HEK293 (cell line): ENCODE data around the gene DNM1L.

Experiments used
- GLI2 ChIP-seq: fragments of 450-650 bp; formaldehyde crosslinking; IDR thresholded peaks from 2 replicates; pipeline ENCODE4; 2017; ENCODE audit warnings: missing biosample characterization, missing genetic modification characterization, low read depth, borderline replicate concordance
- GLI4 ChIP-seq: fragments of 450-650 bp; formaldehyde crosslinking; IDR thresholded peaks from 2 replicates; pipeline ENCODE4 v1.5.1; 2016; ENCODE audit warnings: missing biosample characterization, missing genetic modification characterization
- KLF1 ChIP-seq: fragments of 450-650 bp; formaldehyde crosslinking; IDR thresholded peaks from 2 replicates; pipeline ENCODE4 v1.5.1; 2016; ENCODE audit warnings: missing biosample characterization, missing genetic modification characterization
- KLF7 ChIP-seq: fragments of 450-650 bp; formaldehyde crosslinking; IDR thresholded peaks from 2 replicates; pipeline ENCODE4 v1.5.1; 2016; ENCODE audit warnings: missing biosample characterization, missing genetic modification characterization, borderline replicate concordance
- OVOL3 ChIP-seq: fragments of 450-650 bp; formaldehyde crosslinking; IDR thresholded peaks from 2 replicates; pipeline ENCODE4 v1.5.1; 2016; ENCODE audit warnings: missing biosample characterization, missing genetic modification characterization
- REPIN1 ChIP-seq: fragments of 450-650 bp; formaldehyde crosslinking; IDR thresholded peaks from 2 replicates; pipeline ENCODE4 v1.5.1; 2017; ENCODE audit warnings: missing biosample characterization, missing genetic modification characterization, low read depth
- REST ChIP-seq: fragments of 450-650 bp; formaldehyde crosslinking; IDR thresholded peaks from 2 replicates; pipeline ENCODE4 v1.5.1; 2016; ENCODE audit warnings: missing biosample characterization, missing genetic modification characterization
- ZBTB20 ChIP-seq: fragments of 450-650 bp; formaldehyde crosslinking; IDR thresholded peaks from 2 replicates; pipeline ENCODE4 v1.5.1; 2016; ENCODE audit warnings: missing biosample characterization, missing genetic modification characterization
- ZBTB26 ChIP-seq: fragments of 450-650 bp; formaldehyde crosslinking; optimal IDR thresholded peaks from 2 replicates; pipeline ENCODE3; 2016; ENCODE audit warnings: missing biosample characterization, mild to moderate bottlenecking, missing genetic modification characterization
- ZNF112 ChIP-seq: fragments of 450-650 bp; formaldehyde crosslinking; IDR thresholded peaks from 2 replicates; pipeline ENCODE4 v1.5.0; 2017; ENCODE audit warnings: missing biosample characterization, missing genetic modification characterization
- ZNF19 ChIP-seq: fragments of 450-650 bp; formaldehyde crosslinking; IDR thresholded peaks from 2 replicates; pipeline ENCODE4; 2016; ENCODE audit warnings: missing biosample characterization, missing genetic modification characterization, low read depth
- ZNF202 ChIP-seq: fragments of 450-650 bp; formaldehyde crosslinking; IDR thresholded peaks from 2 replicates; pipeline ENCODE4 v1.5.1; 2016; ENCODE audit warnings: missing biosample characterization, missing genetic modification characterization, borderline replicate concordance
- ZNF223 ChIP-seq: fragments of 450-650 bp; formaldehyde crosslinking; IDR thresholded peaks from 2 replicates; pipeline ENCODE4 v1.5.1; 2016; ENCODE audit warnings: missing biosample characterization, missing genetic modification characterization
- ZNF266 ChIP-seq: fragments of 450-650 bp; formaldehyde crosslinking; IDR thresholded peaks from 2 replicates; pipeline ENCODE4 v1.5.1; 2016; ENCODE audit warnings: missing biosample characterization, missing genetic modification characterization, low read depth
- ZNF274 ChIP-seq, 2 experiments: fragments of 200-500 bp in 1 of 2; fragments of 450-650 bp in 1 of 2; sonication (Bioruptor generic) in 1 of 2; formaldehyde crosslinking in 1 of 2; IDR thresholded peaks; 2 replicates each; pipeline versions ENCODE4 v1.5.1 to v1.6.1; 2014 to 2016; ENCODE audit warnings: borderline replicate concordance in 1 of 2, inconsistent platforms in 1 of 2, low read length in 1 of 2, missing biosample characterization in 1 of 2, missing genetic modification characterization in 1 of 2
- ZNF324 ChIP-seq: fragments of 450-650 bp; formaldehyde crosslinking; IDR thresholded peaks from 2 replicates; pipeline ENCODE4 v1.5.1; 2016; ENCODE audit warnings: missing biosample characterization, missing genetic modification characterization
- ZNF366 ChIP-seq: fragments of 450-650 bp; formaldehyde crosslinking; conservative IDR thresholded peaks from 2 replicates; pipeline ENCODE4 v1.5.1; 2016; ENCODE audit warnings: missing biosample characterization, missing genetic modification characterization
- ZNF37A ChIP-seq: fragments of 450-650 bp; IDR thresholded peaks from 2 replicates; pipeline ENCODE4 v1.5.1; 2018; ENCODE audit warnings: missing biosample characterization, missing genetic modification characterization
- ZNF404 ChIP-seq: fragments of 450-650 bp; formaldehyde crosslinking; IDR thresholded peaks from 2 replicates; pipeline ENCODE4 v1.5.1; 2017; ENCODE audit warnings: missing biosample characterization, missing genetic modification characterization
- ZNF449 ChIP-seq: fragments of 450-650 bp; formaldehyde crosslinking; IDR thresholded peaks from 2 replicates; pipeline ENCODE4 v1.5.1; 2017; ENCODE audit warnings: missing biosample characterization, mild to moderate bottlenecking, missing genetic modification characterization, moderate library complexity
- ZNF555 ChIP-seq: fragments of 450-650 bp; formaldehyde crosslinking; conservative IDR thresholded peaks from 2 replicates; pipeline ENCODE4 v1.5.1; 2017; ENCODE audit warnings: missing biosample characterization, mild to moderate bottlenecking, missing genetic modification characterization, inconsistent platforms
- ZNF654 ChIP-seq: fragments of 450-650 bp; formaldehyde crosslinking; IDR thresholded peaks from 2 replicates; pipeline ENCODE4 v1.5.1; 2016; ENCODE audit warnings: low read depth, missing biosample characterization, missing genetic modification characterization
- ZNF670 ChIP-seq: fragments of 450-650 bp; formaldehyde crosslinking; IDR thresholded peaks from 2 replicates; pipeline ENCODE4 v1.5.1; 2016; ENCODE audit warnings: missing biosample characterization, missing genetic modification characterization, low read depth
- ZNF677 ChIP-seq: fragments of 450-650 bp; IDR thresholded peaks from 2 replicates; pipeline ENCODE4 v1.5.0; 2018; ENCODE audit warnings: missing biosample characterization, mild to moderate bottlenecking, missing genetic modification characterization, moderate library complexity
- ZNF701 ChIP-seq: fragments of 450-650 bp; formaldehyde crosslinking; IDR thresholded peaks from 2 replicates; pipeline ENCODE4 v1.5.1; 2016; ENCODE audit warnings: missing biosample characterization, missing genetic modification characterization
- ZNF791 ChIP-seq: fragments of 450-650 bp; formaldehyde crosslinking; IDR thresholded peaks from 2 replicates; pipeline ENCODE4 v1.5.1; 2016; ENCODE audit warnings: missing biosample characterization, missing genetic modification characterization
- TF ChIP-seq, protein P1 (sequence below): fragments of 450-650 bp; IDR thresholded peaks from 2 replicates; pipeline ENCODE4 v1.5.1; 2018; ENCODE audit warnings: missing biosample characterization, mild to moderate bottlenecking, missing genetic modification characterization
- TF ChIP-seq, protein P2 (sequence below): fragments of 450-650 bp; formaldehyde crosslinking; IDR thresholded peaks from 2 replicates; pipeline ENCODE4 v1.5.1; 2016; ENCODE audit warnings: missing biosample characterization, missing genetic modification characterization

The DNM1L gene

GRCh38 chr12:32679091-32679919 is at the start of gene DNM1L (continued):
- TF ChIP-seq, protein P1, sequence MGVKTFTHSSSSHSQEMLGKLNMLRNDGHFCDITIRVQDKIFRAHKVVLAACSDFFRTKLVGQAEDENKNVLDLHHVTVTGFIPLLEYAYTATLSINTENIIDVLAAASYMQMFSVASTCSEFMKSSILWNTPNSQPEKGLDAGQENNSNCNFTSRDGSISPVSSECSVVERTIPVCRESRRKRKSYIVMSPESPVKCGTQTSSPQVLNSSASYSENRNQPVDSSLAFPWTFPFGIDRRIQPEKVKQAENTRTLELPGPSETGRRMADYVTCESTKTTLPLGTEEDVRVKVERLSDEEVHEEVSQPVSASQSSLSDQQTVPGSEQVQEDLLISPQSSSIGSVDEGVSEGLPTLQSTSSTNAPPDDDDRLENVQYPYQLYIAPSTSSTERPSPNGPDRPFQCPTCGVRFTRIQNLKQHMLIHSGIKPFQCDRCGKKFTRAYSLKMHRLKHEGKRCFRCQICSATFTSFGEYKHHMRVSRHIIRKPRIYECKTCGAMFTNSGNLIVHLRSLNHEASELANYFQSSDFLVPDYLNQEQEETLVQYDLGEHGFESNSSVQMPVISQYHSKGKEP (tag by site-specific recombination) = 0 out of 2 replicates have a peak, but pooled peaks have one; percentile 24
- TF ChIP-seq ZNF791 (tag by site-specific recombination) = no peak
- TF ChIP-seq, protein P2, sequence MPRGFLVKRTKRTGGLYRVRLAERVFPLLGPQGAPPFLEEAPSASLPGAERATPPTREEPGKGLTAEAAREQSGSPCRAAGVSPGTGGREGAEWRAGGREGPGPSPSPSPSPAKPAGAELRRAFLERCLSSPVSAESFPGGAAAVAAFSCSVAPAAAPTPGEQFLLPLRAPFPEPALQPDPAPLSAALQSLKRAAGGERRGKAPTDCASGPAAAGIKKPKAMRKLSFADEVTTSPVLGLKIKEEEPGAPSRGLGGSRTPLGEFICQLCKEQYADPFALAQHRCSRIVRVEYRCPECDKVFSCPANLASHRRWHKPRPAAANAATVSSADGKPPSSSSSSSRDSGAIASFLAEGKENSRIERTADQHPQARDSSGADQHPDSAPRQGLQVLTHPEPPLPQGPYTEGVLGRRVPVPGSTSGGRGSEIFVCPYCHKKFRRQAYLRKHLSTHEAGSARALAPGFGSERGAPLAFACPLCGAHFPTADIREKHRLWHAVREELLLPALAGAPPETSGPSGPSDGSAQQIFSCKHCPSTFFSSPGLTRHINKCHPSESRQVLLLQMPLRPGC = peak; percentile 23; the same call in 1 of the 2 replicates
- no peak for TF ChIP-seq ZNF701 (tag by site-specific recombination)
- TF ChIP-seq ZNF266 (tag by site-specific recombination) = no peak
- no peak for TF ChIP-seq GLI2 (tag by site-specific recombination)
- TF ChIP-seq ZNF555 (tag by site-specific recombination) = no peak
- no peak for TF ChIP-seq ZNF274 (IDR thresholded peaks at IDR 0.05; ENCODE audit: low read length)
- TF ChIP-seq ZNF274 (tag by site-specific recombination; IDR thresholded peaks at IDR 0.05; ENCODE audit: borderline replicate concordance) = no peak
- TF ChIP-seq ZNF670 (tag by site-specific recombination) = no peak
- no peak for TF ChIP-seq REPIN1 (tag by site-specific recombination)
- peak; percentile 67; the same call in 1 of the 2 replicates for TF ChIP-seq KLF1 (tag by site-specific recombination)
- 0 out of 2 replicates have a peak, but pooled peaks have one; percentile 11 for TF ChIP-seq REST (tag by site-specific recombination)
- peak; percentile 92 for TF ChIP-seq ZNF366 (tag by site-specific recombination)
- no peak for TF ChIP-seq ZNF404
- peak; percentile 82 for TF ChIP-seq KLF7 (tag by site-specific recombination)
- TF ChIP-seq OVOL3 (tag by site-specific recombination) = peak; percentile 66; the same call in 1 of the 2 replicates
- TF ChIP-seq ZNF19 (tag by site-specific recombination) = no peak
- 0 out of 2 replicates have a peak, but pooled peaks have one; percentile 37 for TF ChIP-seq ZNF449
- TF ChIP-seq ZNF112 (tag by site-specific recombination) = no peak
- no peak for TF ChIP-seq ZNF223 (tag by site-specific recombination)
- peak; percentile 98 for TF ChIP-seq ZBTB20
- TF ChIP-seq ZNF677 (tag by site-specific recombination) = no peak
- 0 out of 2 replicates have a peak, but pooled peaks have one; percentile 49 for TF ChIP-seq ZNF37A (tag by site-specific recombination)
- TF ChIP-seq ZNF654 (tag by site-specific recombination) = no peak
- no peak for TF ChIP-seq GLI4 (tag by site-specific recombination)
- no peak for TF ChIP-seq ZNF202
- peak; percentile 97 for TF ChIP-seq ZNF324 (tag by site-specific recombination)
- peak; percentile 90 for TF ChIP-seq ZBTB26 (tag by site-specific recombination)
